Breast epithelium (tissue), 3 donors: ENCODE data around the gene GIPC3.

ENCODE experiments used
- POLR2A ChIP-seq: fragments of 450-650 bp; IDR thresholded peaks from one replicate; pipeline ENCODE4 v1.6.1; 2016; ENCODE audit warnings: antibody characterized with exemption, mild to moderate bottlenecking, moderate library complexity
- POLR2AphosphoS5 ChIP-seq, 3 donors: sonication (generic); formaldehyde crosslinking; IDR thresholded peaks; one replicate each; pipeline ENCODE4 v1.6.1; 2017; ENCODE audit warnings: antibody characterized with exemption in 3 of 3
- TF ChIP-seq, protein P1 (sequence below), 3 donors: fragments of 450-650 bp; IDR thresholded peaks; one replicate each; pipeline ENCODE4 v1.5.1; 2016 to 2017; ENCODE audit warnings: antibody characterized with exemption in 3 of 3, mild to moderate bottlenecking in 3 of 3, moderate library complexity in 3 of 3

DNA sequence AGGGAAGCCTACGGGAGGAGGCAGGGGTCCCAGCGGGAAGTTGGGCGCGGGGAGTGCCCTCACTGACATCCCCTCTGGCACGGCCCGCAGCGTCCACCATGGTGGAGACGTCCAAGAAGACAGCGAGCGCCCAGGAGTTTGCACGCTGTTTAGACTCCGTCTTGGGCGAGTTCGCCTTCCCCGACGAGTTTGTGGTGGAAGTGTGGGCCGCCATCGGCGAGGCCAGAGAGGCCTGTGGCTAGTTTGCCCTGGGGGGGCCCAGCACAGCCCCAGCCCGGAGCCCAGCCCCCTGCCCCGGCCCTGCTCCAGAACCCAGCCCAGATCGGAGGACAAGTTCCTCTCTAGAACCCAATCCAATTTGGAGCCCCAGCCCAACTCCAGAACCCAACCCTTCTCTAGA lies 4.7 kb downstream of the GIPC3 start:
- TF ChIP-seq POLR2AphosphoS5 (IDR thresholded peaks at IDR 0.05): no peak
- TF ChIP-seq, protein P1, sequence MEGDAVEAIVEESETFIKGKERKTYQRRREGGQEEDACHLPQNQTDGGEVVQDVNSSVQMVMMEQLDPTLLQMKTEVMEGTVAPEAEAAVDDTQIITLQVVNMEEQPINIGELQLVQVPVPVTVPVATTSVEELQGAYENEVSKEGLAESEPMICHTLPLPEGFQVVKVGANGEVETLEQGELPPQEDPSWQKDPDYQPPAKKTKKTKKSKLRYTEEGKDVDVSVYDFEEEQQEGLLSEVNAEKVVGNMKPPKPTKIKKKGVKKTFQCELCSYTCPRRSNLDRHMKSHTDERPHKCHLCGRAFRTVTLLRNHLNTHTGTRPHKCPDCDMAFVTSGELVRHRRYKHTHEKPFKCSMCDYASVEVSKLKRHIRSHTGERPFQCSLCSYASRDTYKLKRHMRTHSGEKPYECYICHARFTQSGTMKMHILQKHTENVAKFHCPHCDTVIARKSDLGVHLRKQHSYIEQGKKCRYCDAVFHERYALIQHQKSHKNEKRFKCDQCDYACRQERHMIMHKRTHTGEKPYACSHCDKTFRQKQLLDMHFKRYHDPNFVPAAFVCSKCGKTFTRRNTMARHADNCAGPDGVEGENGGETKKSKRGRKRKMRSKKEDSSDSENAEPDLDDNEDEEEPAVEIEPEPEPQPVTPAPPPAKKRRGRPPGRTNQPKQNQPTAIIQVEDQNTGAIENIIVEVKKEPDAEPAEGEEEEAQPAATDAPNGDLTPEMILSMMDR (IDR thresholded peaks at IDR 0.05): no peak
- TF ChIP-seq POLR2A: no peak
